ENCODE data around the gene LDLRAP1.

DNA sequence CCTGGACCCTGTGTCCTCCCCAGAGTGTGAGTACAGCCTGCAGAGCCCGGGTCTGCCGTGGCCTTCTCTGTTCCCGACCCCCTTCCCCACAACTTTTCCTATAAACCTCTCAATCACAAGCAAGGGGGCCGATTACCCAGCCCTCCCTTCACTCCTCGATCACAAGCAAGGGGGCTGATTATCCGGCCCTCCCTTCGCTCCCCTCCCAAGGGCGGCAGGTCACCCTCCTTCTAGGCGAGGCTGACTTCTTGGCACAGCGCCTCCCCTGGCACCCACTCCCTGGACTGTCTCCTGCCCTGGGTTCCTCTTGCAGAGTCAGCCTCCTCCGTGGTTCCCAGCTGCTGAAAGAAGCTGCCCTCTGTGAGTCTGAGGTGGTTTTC lies 12.3 kb upstream of the LDLRAP1 start:
- TF ChIP-seq SUZ12 (IDR thresholded peaks at IDR 0.05): no peak
- no peak for TF ChIP-seq SP1 (IDR thresholded peaks at IDR 0.05)
- TF ChIP-seq BHLHE40 (IDR thresholded peaks at IDR 0.05; ENCODE audit: borderline replicate concordance): no peak
- TF ChIP-seq ZNF384 (IDR thresholded peaks at IDR 0.05): no peak
- TF ChIP-seq CTBP1 (IDR thresholded peaks at IDR 0.05; ENCODE audit: borderline replicate concordance): no peak
